ENCODE measurements around the gene RAI1. TPM values are rescaled to one million over a fixed set of nuclear protein-coding genes. Genes with fewer than 3 reads are reported as not detected.

Gene RAI1
- total RNA-seq, 2 donors from 2014 or later: 15.8 to 23.8 TPM

- ATAC-seq: no peak
- intact Hi-C loops (cut with DNase I, micrococcal nuclease): no loop called here
- DNase-seq: no peak
Measured at GRCh38 chr17:17736205-17737183, 55.2 kb downstream of the RAI1 start.

DNA sequence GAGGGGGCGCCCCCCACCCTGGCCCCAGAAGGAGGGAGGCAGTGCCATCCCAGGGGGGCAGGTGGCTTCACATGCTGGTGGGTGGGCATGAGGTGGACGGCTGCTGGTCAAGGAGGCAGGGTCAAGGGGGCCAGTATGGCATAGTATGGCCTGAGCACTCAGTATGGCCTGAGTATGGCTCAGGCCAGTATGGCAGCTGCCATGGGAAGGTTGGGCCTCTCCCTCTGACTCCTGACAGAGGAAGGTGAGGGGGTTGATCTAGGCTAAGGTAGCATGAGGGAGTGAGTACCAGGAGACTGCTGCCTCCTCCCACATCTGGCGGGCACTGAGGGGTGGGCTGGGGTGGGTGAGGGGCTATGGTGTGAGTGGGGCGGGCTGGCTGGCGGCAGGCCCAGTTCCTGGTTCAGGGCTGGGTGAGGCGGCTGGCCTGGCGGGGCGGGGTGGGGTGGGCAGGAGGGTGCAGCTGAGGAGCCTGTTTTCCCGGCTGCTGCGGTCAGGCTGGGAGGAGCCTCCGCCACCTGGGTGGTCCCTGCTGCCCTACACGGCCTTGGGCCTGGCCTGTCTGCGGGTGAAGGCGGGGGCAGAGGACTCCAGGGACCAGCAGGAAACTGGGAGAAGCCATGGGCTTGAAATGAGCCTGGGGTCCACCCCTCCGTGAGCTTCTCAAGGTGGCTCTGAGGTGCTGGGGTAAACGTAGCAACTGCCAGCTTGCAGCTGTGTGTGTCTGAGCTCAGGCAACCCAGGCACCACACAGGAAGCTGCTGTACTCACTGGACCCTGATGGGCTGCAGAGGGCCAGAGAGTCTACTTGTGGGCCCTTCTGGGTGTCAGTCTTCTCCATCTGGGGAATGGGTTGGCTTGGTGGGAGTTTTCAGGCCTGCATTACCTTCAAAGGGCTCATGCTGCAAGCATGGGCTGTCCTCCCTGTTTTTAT lies 57.0 kb downstream of the RAI1 start:
- intact Hi-C loops (cut with DNase I, micrococcal nuclease): no loop called here
- ATAC-seq (peak; percentile 85), DNase-seq (peak; percentile 77 to 80)

DNA sequence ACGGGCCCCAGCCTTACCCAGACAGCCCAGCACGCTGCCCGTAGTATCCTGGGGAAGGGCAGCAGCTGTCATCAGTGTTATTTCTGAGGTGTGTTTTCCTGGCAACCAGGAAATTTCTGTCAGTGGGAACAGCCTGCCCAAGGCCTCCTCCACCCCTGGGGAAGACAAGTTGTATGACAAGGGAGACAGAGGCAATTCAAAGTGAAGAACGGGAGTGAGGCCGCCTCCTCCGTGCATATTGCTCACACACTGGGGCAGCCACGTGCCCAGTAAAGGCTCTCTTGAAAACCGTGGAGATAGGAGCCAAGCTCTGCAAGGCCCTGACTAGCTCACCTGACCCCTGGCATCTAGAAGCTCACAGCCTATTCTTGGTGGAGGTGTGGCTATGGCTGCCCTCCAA lies 57.6 kb downstream of the RAI1 start:
- DNase-seq (peak; percentile 35 to 53), ATAC-seq (peak; percentile 68)
- intact Hi-C loops (cut with DNase I, micrococcal nuclease): no loop called here

DNA sequence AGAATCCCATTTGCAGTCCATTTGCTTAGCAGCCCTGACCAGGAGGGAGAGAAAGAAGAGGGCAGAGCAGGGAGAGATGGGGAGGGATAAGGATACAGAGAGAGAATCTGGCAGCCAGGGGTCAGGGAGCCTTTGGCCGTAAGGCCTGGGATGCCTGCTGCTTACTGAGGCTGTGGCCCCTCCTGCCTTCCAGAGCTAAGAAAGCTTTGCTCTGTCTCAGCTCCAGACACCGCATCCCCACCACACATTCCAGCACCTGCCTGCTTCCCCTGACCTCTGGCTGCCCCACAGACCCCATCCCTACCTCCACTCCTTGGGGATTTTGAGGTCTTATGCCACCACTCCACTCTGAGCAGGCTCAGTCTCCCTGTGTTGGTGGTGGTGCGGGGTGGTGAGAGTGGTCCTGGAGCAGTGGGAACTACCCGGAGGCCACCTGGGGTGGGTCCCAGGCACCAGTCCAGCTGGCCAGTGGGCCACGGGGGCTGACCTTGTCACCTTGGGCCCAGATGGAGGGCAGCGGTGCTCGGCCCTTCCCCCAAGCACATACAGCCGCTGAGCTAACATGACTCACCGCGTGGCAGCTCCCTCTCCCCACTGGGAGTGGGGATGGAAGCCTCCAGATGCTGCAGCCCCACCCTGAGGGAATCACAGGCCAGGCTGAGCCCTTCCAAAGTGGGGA lies 58.3 kb downstream of the RAI1 start:
- ATAC-seq (peak; percentile 34), DNase-seq (peak; percentile 43 to 70)
- intact Hi-C loops (cut with DNase I, micrococcal nuclease): no loop called here

GRCh38 chr17:17740615-17741348 lies 59.5 kb downstream of the RAI1 start:
- no peak for DNase-seq
- no peak for ATAC-seq
- intact Hi-C loops (cut with DNase I, micrococcal nuclease): no loop called here

- intact Hi-C loops (cut with DNase I, micrococcal nuclease): no loop called here
- DNase-seq (no peak), ATAC-seq (no peak)
Measured at GRCh38 chr17:17741349-17742023, 60.2 kb downstream of the RAI1 start.

DNA sequence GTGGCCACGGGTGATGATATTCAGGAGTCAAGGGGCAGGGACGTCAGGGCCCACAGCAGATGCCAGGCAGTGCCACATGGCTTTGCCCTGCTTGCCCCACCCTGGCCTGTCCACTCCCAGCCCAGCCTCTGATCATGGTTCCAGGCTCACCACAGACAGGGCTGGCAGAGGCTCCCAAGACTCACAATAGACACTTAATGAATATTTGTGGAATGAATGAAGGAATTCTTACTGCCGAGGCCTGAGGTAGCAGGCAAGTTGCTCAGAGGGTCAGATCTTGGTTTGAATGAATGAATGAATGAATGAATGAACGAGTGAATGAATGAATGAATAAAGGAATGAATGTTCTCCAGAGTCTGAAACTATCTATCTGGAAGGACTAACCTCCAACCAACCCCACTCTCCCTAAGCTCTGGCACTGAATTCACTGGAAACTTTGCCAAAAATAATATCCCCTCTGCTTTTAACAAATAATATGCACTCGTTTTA lies 60.9 kb downstream of the RAI1 start:
- no peak for ATAC-seq
- intact Hi-C loops (cut with DNase I, micrococcal nuclease): no loop called here

DNA sequence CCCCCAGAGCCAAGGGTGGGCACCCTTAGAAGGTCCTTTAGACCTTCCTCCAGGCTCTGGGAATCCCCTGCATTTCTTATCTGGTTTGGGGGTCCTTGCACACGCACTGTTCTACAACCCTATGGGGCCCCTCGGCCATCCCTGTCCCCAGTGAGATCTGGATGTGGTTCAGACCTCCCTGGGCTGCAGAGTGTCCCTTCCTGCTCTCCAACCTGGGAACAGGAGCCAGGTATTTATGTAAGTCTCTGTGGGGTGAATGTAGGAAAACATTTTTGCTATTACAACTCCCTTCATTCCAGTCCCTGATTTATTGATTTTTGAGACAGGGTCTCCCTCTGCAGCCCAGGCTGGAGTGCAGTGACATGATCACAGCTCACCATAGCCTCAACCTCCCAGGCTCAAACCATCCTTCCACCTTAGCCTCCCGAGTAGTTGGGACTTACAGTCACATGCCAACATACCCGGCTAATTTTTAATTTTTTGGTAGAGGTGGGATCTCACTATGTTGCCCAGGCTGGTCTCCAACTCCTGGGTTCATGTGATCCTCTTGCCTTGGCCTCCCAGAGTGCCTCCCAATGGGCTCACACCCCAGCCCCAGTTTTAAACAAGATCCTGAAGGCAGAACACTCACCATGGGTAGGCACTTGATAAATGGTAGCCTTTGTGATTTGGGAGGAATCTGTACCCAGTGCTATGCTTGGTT lies 61.6 kb downstream of the RAI1 start:
- ATAC-seq (no peak), DNase-seq (no peak)
- intact Hi-C loops (cut with DNase I, micrococcal nuclease): no loop called here

More for the DNA sequence above, 60.9 kb downstream of the RAI1 start:
- DNase-seq: no peak

- no peak for DNase-seq
- no peak for ATAC-seq
Measured at GRCh38 chr17:17743391-17744112, 62.3 kb downstream of the RAI1 start.

GRCh38 chr17:17744116-17744515 lies 62.9 kb downstream of the RAI1 start:
- ATAC-seq (no peak), DNase-seq (no peak)
- intact Hi-C loops (cut with DNase I, micrococcal nuclease): no loop called here

More at GRCh38 chr17:17743391-17744112, 62.3 kb downstream of the RAI1 start:
- intact Hi-C loops (cut with DNase I, micrococcal nuclease): no loop called here

DNA sequence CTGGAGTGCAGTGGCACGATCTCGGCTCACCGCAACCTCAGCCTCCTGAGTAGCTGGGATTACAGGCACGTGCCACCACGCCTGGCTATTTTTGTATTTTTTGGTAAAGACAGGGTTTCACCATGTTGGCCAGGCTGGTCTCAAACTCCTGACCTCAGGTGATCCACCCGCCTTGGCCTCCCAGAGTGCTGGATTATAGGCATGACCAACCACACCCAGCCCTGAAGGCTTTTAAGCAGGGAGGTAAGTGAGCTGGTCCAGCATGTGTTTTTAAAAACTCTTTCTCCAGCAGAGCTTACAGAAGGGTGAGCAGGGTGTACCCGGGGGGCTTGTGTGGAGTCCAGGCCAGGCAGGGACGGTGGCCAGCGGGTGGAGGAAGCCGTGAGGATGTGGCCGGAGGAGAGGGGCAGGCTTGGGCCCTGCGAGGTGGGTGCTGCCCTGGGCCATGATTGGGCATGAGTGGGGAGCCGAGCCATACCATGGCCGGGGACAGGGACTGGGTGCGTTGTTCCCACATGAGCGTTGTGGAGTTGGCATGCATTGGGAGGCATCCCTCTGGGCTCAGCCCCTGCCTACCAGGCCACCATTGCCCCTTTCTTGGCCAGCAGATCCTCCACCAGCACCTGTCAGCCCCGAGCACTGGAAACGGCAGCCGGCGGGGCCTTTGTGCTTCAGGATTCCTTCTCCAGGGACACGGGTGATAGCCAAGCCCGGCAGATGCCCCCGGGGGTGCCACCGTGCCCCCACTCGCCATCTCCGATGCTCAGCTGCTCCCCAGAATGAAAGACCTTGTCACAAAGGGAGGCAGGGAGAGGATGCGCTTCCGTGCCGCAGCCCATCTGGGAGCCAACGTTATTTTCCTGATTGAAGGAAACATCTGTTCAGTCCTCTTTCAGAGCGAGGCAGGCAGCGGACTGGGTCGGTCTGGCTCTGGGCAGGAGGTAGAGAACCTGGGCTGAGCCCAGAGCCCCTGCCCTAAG lies 64.5 kb downstream of the RAI1 start:
- no peak for ATAC-seq
- intact Hi-C loops (cut with DNase I, micrococcal nuclease): no loop called here
- DNase-seq: no peak

GRCh38 chr17:17748179-17748578 lies 66.9 kb downstream of the RAI1 start:
- no peak for ATAC-seq
- no peak for DNase-seq
- intact Hi-C loops (cut with DNase I, micrococcal nuclease): no loop called here

GRCh38 chr17:17748604-17749003 lies 67.3 kb downstream of the RAI1 start:
- DNase-seq (no peak), ATAC-seq (no peak)
- intact Hi-C loops (cut with DNase I, micrococcal nuclease): no loop called here

GRCh38 chr17:17749025-17749772 lies 67.9 kb downstream of the RAI1 start:
- no peak for DNase-seq
- intact Hi-C loops (cut with DNase I, micrococcal nuclease): no loop called here
- ATAC-seq: no peak

DNA sequence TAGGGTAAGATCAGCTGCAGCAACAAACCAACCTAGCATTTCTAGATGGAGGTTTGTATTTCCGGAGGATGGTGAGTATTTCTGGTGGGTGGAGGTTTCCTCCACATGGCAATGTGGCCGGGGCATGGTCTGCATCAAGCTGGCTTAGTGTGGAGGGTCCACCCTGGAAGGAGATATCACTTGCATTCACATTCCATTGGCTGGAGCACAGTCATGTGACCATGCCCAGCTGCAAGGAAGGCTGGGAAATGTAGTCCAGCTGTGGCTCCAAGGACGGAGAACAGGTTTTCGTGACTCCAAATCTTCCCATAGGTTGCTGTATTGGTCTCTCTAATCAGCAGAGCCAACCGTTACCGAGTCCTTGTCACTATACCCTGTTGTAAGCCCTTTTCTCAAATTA lies 68.7 kb downstream of the RAI1 start:
- intact Hi-C loops (cut with DNase I, micrococcal nuclease): no loop called here
- DNase-seq (peak in 1 of 2 donors; percentile 46), ATAC-seq (no peak)

All from left colon (tissue), 2 donors.